GM23248 (cell line): ENCODE data around the gene DDN. TPM values are rescaled to one million over a fixed set of nuclear protein-coding genes. Genes with fewer than 3 reads are reported as not detected.

Source experiments
- DNase-seq: peaks from one replicate; pipeline ENCODE4 v3.0.0-alpha.2; 2015
- H2AFZ ChIP-seq: fragments of 200-600 bp; sonication (generic); 2 replicates; pipeline ENCODE4 v1.6.1; 2016; ENCODE audit warnings: antibody characterized with exemption
- H3F3A ChIP-seq: fragments of 200-600 bp; sonication (generic); 2 replicates; pipeline ENCODE4 v1.6.1; 2016; ENCODE audit warnings: mild to moderate bottlenecking, antibody characterized with exemption, mixed run types; ENCODE audit not compliant: insufficient read depth
- H3K27ac ChIP-seq: fragments of 200-600 bp; sonication (generic); 2 replicates; pipeline ENCODE4 v1.5.1; 2016; ENCODE audit warnings: mild to moderate bottlenecking
- H3K27me3 ChIP-seq: fragments of 200-600 bp; sonication (generic); replicated peaks from 2 replicates; pipeline ENCODE4 v1.6.1; 2016; ENCODE audit warnings: mild to moderate bottlenecking; ENCODE audit not compliant: insufficient read depth
- H3K36me3 ChIP-seq: fragments of 200-600 bp; sonication (generic); 2 replicates; pipeline ENCODE4 v1.6.1; 2016; ENCODE audit warnings: low read depth, mild to moderate bottlenecking
- H3K4me1 ChIP-seq: fragments of 200-600 bp; sonication (generic); 2 replicates; pipeline ENCODE4 v1.6.1; 2016; ENCODE audit warnings: mild to moderate bottlenecking; ENCODE audit not compliant: insufficient read depth
- H3K4me2 ChIP-seq: fragments of 200-600 bp; sonication (generic); one replicate; pipeline ENCODE4 v1.6.1; 2016; ENCODE audit warnings: mild to moderate bottlenecking; ENCODE audit not compliant: unreplicated experiment
- H3K4me3 ChIP-seq: fragments of 200-600 bp; sonication (generic); 2 replicates; pipeline ENCODE4 v1.5.1; 2016; ENCODE audit warnings: mild to moderate bottlenecking
- H3K79me2 ChIP-seq: fragments of 200-600 bp; sonication (generic); 2 replicates; pipeline ENCODE4 v1.6.1; 2016; ENCODE audit warnings: mild to moderate bottlenecking; ENCODE audit not compliant: insufficient read depth
- H3K9ac ChIP-seq: fragments of 200-600 bp; sonication (generic); 2 replicates; pipeline ENCODE4 v1.6.1; 2016; ENCODE audit warnings: mild to moderate bottlenecking
- H3K9me2 ChIP-seq: fragments of 200-600 bp; sonication (generic); 2 replicates; pipeline ENCODE4 v1.6.1; 2016; ENCODE audit warnings: mixed run types, mild to moderate bottlenecking, moderate library complexity; ENCODE audit not compliant: insufficient read depth
- H3K9me3 ChIP-seq: fragments of 200-600 bp; sonication (generic); one replicate; pipeline ENCODE4 v1.6.1; 2017; ENCODE audit warnings: low read depth
- H4K20me1 ChIP-seq: fragments of 200-600 bp; sonication (generic); 2 replicates; pipeline ENCODE4 v1.6.0; 2016; ENCODE audit not compliant: insufficient read depth
- EZH2 ChIP-seq: fragments of 200-600 bp; sonication (generic); IDR thresholded peaks from 2 replicates; pipeline ENCODE4 v1.6.1; 2018; ENCODE audit warnings: antibody characterized with exemption, mild to moderate bottlenecking; ENCODE audit not compliant: insufficient read depth, poor library complexity, severe bottlenecking
- EZH2phosphoT487 ChIP-seq: fragments of 200-600 bp; sonication (generic); IDR thresholded peaks from 2 replicates; pipeline ENCODE4 v1.6.1; 2018; ENCODE audit warnings: antibody characterized with exemption, moderate library complexity, mild to moderate bottlenecking, low read depth; ENCODE audit not compliant: insufficient read depth
- WGBS, 2 experiments: methylation state at CpG; one replicate each; pipeline ENCODE4 v1.1.6; 2015 to 2017; ENCODE audit warnings: low lambda C conversion rate in 2 of 2, low coverage in 1 of 2; ENCODE audit errors: missing lambda C conversion rate in 2 of 2; 5-methylcytosine and 5-hydroxymethylcytosine counted together
- in situ Hi-C: fragments of 300-500 bp; cut with MboI; formaldehyde crosslinking; loops from 2 replicates; pipeline ENCODE4 v1.15.0; 2020
- polyA plus RNA-seq: library from polyadenylated mRNA; unstranded; fragments of >200 nt; fragmentation: Nextera tagmentation; extraction: Ambion mirVana; gene quantifications from 2 replicates; pipeline ENCODE4 v1.2.1, GENCODE V29; 2016
- total RNA-seq: library from RNA; depleted of rRNA; stranded (reverse); fragments of >200 nt; shearing (Covaris generic); gene quantifications from 2 replicates; pipeline ENCODE4 v1.2.3, GENCODE V29; 2014

DDN gene
- total and polyA plus RNA-seq, 2 experiments from 2014 or later = not detected

GRCh38 chr12:49030119-49030518 is 30.9 kb upstream of the DDN start:
- H3K79me2 ChIP-seq = peaks cover 9% of the 10 kb centered on the region; the same call in 1 of the 2 replicates
- no peaks in the 10 kb centered on the region for H3K9me3 ChIP-seq
- in situ Hi-C loops = no loop called here
- no peak overlapping the region for H3K27ac ChIP-seq
- H3K27me3 ChIP-seq = no peaks in the 10 kb centered on the region
- no peak for DNase-seq
- H3K9me2 ChIP-seq = no peaks in the 10 kb centered on the region
- H3K4me3 ChIP-seq = no peak overlapping the region
- TF ChIP-seq EZH2phosphoT487 (no peak), EZH2 (no peak)
- H3K4me1 ChIP-seq = no peaks in the 10 kb centered on the region
- H2AFZ ChIP-seq = no peak overlapping the region
- H3K9ac ChIP-seq = no peak overlapping the region
- peaks cover 25% of the 10 kb centered on the region for H3K36me3 ChIP-seq
- H4K20me1 ChIP-seq = no peaks in the 10 kb centered on the region
- no peak overlapping the region for H3K4me2 ChIP-seq
- WGBS, 2 experiments = 90 to 92% methylated on average over 4 to 8 of the region's 8 CpGs
- H3F3A ChIP-seq = no peaks in the 10 kb centered on the region

- peaks cover 9% of the 10 kb centered on the region; the same call in 1 of the 2 replicates for H3F3A ChIP-seq
- H4K20me1 ChIP-seq = no peaks in the 10 kb centered on the region
- no peak overlapping the region for H3K27ac ChIP-seq
- H3K4me1 ChIP-seq = no peaks in the 10 kb centered on the region
- H3K36me3 ChIP-seq = peaks cover 38% of the 10 kb centered on the region
- no peak for DNase-seq
- TF ChIP-seq EZH2phosphoT487 (no peak), EZH2 (no peak)
- no peaks in the 10 kb centered on the region for H3K27me3 ChIP-seq
- 92 to 94% methylated on average over 10 of the region's 10 CpGs for WGBS, 2 experiments
- H2AFZ ChIP-seq = no peak overlapping the region
- in situ Hi-C loops = no loop called here
- peaks cover 9% of the 10 kb centered on the region; the same call in 1 of the 2 replicates for H3K79me2 ChIP-seq
- H3K4me2 ChIP-seq = no peak overlapping the region
- H3K9ac ChIP-seq = no peak overlapping the region
- H3K9me2 ChIP-seq = no peaks in the 10 kb centered on the region
- H3K4me3 ChIP-seq = no peak overlapping the region
- no peaks in the 10 kb centered on the region for H3K9me3 ChIP-seq
Measured at GRCh38 chr12:49028666-49029275, 29.6 kb upstream of the DDN start.

DNA sequence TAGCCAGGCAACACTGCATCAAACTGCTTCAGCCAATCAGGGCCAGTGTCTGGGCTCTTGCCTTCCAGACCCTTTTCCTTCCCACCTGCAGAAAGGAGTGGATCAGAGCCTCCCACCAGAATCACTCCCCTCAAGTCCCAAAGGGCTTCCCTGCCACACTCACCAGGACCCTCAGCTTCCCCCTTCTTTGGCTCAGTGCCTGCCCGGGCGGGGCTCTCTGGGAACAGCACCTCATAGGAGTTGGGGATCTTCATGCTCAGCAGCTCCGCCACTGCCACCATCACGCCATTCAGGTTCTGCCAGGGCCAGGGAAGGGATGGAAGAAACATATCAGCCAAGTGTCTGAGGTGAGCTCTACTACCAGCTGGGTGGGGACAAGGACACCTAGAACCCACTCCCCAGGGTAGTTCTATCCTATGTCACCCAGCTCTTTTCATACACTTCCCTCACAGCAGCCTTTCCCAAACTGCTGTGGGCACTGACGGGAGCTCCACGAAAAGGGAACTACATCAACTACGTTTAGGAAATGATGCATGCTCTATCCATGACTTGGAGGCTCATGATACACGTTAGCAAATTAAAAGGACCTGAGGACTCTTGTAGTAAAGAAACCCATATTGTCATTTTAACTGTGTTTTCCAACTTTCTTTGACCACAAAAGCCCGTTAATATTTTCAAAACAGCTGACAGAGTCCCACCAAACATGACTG is 28.8 kb upstream of the DDN start:
- Histone ChIP-seq H3F3A (peaks cover 15% of the 10 kb centered on the region; the same call in 1 of the 2 replicates), H3K27ac (no peak overlapping the region), H3K27me3 (no peaks in the 10 kb centered on the region), H3K4me1 (no peaks in the 10 kb centered on the region), H3K9me3 (no peaks in the 10 kb centered on the region), H3K9me2 (no peaks in the 10 kb centered on the region), H3K79me2 (peaks cover 9% of the 10 kb centered on the region; the same call in 1 of the 2 replicates), H4K20me1 (no peaks in the 10 kb centered on the region), H3K36me3 (peaks cover 43% of the 10 kb centered on the region), H3K9ac (no peak overlapping the region), H2AFZ (no peak overlapping the region), H3K4me3 (no peak overlapping the region), H3K4me2 (no peak overlapping the region)
- WGBS, 2 experiments = 89 to 93% methylated on average over 9 of the region's 9 CpGs
- in situ Hi-C loops = no loop called here
- DNase-seq = no peak
- TF ChIP-seq EZH2 = no peak
- no peak for TF ChIP-seq EZH2phosphoT487

GRCh38 chr12:49026678-49027480 is 27.7 kb upstream of the DDN start:
- Histone ChIP-seq H3K4me3 (no peak overlapping the region), H3K27me3 (no peaks in the 10 kb centered on the region), H3K9me2 (no peaks in the 10 kb centered on the region), H3K9me3 (no peaks in the 10 kb centered on the region), H2AFZ (no peak overlapping the region), H4K20me1 (no peaks in the 10 kb centered on the region), H3K36me3 (peaks cover 43% of the 10 kb centered on the region), H3K27ac (no peak overlapping the region), H3K9ac (no peak overlapping the region), H3K79me2 (peaks cover 9% of the 10 kb centered on the region; the same call in 1 of the 2 replicates), H3F3A (peaks cover 15% of the 10 kb centered on the region; the same call in 1 of the 2 replicates), H3K4me2 (no peak overlapping the region), H3K4me1 (no peaks in the 10 kb centered on the region)
- WGBS, 2 experiments = 92 to 94% methylated on average over 26 of the region's 26 CpGs
- in situ Hi-C loops = no loop called here
- no peak for TF ChIP-seq EZH2
- TF ChIP-seq EZH2phosphoT487 = no peak
- no peak for DNase-seq
